Gastrocnemius medialis (tissue), 4 donors: ENCODE results near the gene RYR3.

Source experiments
- POLR2A ChIP-seq, 2 donors: fragments of 450-650 bp; IDR thresholded peaks; one replicate each; pipeline ENCODE4 v1.6.1; 2017; ENCODE audit warnings: antibody characterized with exemption in 2 of 2, mild to moderate bottlenecking in 2 of 2, moderate library complexity in 2 of 2
- TF ChIP-seq, protein P1 (sequence below), 5 experiments: fragments of 450-650 bp in 3 of 5; fragments of 200-600 bp in 2 of 5; sonication (generic) in 2 of 5; IDR thresholded peaks in 4 of 5; conservative IDR thresholded peaks in 1 of 5; 1 replicate in 4 of 5; 2 replicates in 1 of 5; pipeline ENCODE4 v1.5.1; 2016 to 2019; ENCODE audit warnings: antibody characterized with exemption in 5 of 5, mild to moderate bottlenecking in 3 of 5, moderate library complexity in 3 of 5

DNA sequence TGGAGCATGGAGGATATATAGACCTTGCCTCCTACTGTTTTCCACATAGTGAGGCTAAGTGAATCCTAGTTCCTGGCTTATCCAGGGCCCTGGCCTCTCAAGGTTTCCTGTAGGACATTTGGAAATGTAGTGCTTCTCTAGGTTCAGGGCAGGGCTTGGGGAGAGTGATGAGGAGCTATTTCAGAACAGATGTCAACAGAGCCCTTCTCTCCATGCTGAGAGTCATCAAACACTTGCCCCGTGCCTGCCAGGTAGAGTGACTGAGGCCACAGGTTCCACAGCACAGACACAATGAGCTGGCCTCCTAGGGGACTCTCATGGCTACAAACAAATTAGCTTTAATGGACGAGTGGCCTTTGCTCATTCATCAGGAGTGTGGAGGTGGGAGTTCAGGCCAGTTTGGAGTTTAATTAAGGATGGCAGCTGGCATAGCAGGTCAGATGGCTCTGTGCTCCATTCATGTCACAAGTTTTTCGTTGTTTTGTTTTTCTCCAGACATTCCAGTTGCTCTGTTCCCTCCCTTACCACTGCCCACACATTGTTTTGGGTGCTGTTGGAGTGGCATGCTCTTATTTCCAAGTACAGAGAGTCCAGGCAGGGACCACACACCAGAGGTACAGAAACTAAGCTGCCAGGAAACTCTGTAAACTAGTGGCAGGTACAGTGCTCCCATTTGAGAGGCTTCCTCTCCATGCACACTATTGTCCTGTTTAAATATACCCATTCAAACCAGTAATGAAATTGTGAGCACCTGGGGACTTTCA lies 189.8 kb downstream of the RYR3 start:
- TF ChIP-seq, protein P1, sequence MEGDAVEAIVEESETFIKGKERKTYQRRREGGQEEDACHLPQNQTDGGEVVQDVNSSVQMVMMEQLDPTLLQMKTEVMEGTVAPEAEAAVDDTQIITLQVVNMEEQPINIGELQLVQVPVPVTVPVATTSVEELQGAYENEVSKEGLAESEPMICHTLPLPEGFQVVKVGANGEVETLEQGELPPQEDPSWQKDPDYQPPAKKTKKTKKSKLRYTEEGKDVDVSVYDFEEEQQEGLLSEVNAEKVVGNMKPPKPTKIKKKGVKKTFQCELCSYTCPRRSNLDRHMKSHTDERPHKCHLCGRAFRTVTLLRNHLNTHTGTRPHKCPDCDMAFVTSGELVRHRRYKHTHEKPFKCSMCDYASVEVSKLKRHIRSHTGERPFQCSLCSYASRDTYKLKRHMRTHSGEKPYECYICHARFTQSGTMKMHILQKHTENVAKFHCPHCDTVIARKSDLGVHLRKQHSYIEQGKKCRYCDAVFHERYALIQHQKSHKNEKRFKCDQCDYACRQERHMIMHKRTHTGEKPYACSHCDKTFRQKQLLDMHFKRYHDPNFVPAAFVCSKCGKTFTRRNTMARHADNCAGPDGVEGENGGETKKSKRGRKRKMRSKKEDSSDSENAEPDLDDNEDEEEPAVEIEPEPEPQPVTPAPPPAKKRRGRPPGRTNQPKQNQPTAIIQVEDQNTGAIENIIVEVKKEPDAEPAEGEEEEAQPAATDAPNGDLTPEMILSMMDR (IDR thresholded peaks at IDR 0.05 in 4 of 5, conservative IDR thresholded peaks at IDR 0.05 in 1 of 5), result no peak
- TF ChIP-seq POLR2A (IDR thresholded peaks at IDR 0.05), result no peak
